HG02943 (cell line): ENCODE measurements around the gene ACOX1.

Source experiments
- ATAC-seq: cut with Tn5 transposase; IDR thresholded peaks from one replicate; pipeline ENCODE4 v1.9.1; 2021; ENCODE audit warnings: mild to moderate bottlenecking, low read depth, moderate library complexity; ENCODE audit not compliant: unreplicated experiment

Gene ACOX1

GRCh38 chr17:75913537-75914210, 65.3 kb downstream of the ACOX1 start:
- no peak for ATAC-seq

GRCh38 chr17:75910699-75911098, 68.3 kb downstream of the ACOX1 start:
- no peak for ATAC-seq

- no peak for ATAC-seq
These were observed 69.1 kb downstream of the ACOX1 start for GRCh38 chr17:75909812-75910274.

DNA sequence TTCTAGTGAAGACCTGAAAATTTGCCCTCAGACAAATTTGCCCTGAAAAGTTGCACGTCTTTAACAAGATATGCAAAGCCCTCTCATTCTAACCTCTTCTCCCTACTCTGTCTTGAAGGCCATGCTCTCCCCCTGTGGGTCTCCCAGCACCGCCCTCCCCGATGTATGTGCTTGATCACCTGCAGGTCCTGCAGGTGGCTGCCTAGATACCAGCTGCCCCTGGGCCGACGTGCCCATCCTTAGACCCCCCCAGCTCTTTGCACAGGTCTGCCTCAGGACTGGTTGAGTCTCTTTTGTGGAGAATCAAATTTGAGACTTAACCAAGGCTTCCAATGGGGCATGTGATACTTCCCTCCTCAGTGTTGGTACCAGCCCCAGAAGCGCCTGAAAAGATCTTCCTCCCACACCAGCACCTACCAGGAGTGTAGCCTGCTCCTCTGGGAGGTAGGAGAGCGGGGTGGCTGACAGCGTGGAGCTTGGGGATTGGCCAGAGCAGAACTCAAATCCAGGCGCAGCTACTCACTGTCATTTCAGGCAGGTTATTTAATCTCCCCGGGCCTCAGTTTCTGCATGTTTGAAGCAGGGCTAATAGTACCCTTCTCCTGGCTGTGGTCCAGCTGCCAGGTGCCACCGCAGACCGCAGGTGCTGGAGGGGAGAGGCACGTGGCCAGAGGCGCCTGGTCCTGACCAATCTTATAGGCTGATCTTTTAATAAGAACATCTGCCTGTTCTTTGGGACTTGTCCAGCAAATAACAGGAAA, 69.7 kb downstream of the ACOX1 start:
- ATAC-seq, result no peak

- no peak for ATAC-seq
These were observed 70.8 kb downstream of the ACOX1 start for GRCh38 chr17:75908201-75908600.

DNA sequence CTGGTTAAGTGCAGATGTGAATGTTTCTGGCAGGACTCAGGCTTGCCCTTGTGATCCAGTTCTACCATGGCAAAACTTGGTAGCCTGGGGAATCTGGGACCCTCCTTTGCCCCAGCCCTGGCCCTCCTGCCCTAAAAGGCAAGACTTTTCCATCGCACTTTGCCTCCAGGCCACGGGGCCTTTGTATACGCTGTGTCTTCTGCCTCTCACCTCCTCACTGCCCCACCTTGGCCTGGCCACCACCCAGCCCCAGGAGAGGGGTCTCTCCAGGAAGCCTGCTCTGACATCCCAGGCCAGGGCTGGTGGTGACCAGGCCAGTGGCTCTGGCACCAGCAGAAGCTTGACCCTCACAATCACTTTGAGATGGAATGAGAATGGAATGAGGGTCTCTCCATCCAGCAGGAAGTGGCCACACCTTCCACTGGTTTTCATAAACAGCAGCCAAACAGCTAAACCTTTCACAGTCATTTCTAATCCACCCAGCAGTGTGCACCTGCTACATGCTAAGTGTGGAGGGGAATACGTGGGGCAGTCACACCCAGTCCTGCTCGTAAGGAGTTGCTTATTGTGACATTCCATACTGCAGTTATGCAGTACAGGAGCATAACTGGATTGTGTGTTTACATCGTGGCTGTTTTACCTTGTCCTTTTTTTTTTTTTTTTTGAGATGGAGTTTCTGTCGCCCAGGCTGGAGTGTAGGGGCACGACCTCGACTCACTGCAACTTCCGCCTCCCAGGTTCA, 72.7 kb downstream of the ACOX1 start:
- ATAC-seq, result no peak

DNA sequence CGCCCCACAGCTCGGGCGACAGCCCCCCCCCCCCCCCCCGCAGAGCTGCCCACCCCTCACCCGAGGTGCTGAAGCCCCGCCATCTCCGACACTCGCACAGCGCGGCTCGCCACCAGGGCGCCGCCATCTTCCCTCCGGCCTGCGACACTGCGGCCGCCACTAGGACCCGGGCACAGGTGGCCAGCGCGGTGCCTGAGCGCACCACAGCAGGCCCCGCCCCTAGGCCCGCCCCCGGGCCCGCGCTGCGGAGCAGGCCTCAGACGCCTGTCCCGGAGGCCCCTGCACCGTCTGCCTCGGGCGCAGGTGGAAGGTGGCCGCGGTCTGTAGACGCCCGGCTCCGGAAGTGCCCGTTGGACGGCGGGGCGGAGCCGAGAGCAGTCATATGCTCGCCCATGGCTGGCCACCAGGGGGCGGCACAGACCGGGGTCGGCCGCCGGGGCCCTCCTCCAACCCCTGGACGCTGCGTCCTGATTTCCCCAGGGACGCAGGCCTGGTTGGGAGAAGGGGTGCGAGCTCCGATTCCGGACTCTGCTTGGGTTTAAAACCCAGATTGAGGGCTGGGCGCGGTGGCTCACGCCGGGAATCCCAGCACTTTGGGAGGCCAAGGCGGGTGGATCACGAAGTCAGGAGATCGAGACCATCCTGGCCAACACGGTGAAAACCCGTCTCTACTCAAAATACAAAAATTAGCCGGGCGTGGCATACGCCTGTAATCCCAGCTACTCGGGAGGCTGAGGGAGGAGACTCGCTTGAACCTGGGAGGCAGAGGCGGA, 74.0 kb downstream of the ACOX1 start, which contains the start of gene MRPL38:
Gene MRPL38 (minus strand): TSS at position 136 of the 773 bp plus-strand sequence. CDS start 9 bp downstream, at position 127.
- ATAC-seq, result peak; percentile 92

DNA sequence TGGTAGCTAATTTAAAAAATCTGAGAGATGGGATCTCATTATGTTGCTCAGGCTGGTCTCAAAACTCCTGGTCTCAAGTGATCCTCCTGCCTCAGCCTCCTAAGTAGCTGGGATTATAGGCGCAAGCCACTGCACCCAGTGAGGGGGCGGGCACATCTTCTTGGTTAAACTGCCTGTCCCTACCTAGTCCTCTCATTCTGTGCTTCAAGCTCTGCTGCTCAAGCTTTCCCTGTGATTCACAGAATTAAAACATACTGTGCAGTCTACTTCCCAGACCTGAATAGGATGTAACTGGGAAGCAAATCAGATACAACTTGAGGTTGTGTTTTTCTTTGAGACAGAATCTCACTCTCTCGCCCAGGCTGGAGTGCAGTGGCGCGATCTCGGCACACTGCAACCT, 76.6 kb downstream of the ACOX1 start:
- no peak for ATAC-seq

- ATAC-seq, result no peak
These were observed 77.2 kb downstream of the ACOX1 start for GRCh38 chr17:75901727-75902126.

DNA sequence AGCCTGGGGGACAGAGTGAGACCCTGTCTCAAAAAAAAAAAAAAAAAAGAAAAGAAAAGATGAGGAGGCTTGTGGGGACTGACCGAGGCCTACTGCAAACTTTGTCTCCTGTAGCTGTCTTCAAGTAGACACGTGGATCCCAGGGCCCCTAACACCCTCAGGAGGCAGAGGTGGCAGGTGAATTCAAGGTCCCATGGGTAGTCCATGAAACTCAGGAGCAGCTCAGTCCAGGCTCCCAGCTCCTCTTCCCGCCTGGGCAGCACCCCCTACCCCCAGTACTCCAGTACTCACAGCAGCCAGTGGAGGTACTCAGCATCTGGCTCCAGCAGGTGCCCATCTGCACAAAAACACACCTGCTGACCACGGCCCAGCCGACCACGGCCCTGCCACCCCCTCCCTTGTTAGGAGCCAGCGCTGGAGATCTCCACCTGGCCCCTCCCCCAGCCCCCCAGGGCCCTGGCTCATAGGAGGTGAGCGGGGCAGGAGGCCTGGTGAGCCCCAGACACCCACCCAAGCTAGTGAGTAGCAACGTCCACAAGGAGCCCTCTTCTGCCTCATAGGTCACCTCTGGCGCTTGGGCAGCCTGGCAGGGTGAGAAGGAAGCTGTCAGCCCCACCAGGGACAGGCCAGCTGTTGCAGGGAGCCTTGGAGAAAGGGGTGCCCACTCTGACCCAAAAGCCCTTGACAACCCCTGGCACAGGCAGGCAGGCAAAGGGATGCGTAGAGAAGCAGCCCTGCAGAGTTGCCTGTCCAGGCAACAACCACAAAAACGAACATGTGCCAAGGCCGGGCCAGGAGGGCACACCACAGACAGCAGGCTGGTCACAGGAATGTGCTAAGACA, 78.1 kb downstream of the ACOX1 start:
- ATAC-seq, result no peak

DNA sequence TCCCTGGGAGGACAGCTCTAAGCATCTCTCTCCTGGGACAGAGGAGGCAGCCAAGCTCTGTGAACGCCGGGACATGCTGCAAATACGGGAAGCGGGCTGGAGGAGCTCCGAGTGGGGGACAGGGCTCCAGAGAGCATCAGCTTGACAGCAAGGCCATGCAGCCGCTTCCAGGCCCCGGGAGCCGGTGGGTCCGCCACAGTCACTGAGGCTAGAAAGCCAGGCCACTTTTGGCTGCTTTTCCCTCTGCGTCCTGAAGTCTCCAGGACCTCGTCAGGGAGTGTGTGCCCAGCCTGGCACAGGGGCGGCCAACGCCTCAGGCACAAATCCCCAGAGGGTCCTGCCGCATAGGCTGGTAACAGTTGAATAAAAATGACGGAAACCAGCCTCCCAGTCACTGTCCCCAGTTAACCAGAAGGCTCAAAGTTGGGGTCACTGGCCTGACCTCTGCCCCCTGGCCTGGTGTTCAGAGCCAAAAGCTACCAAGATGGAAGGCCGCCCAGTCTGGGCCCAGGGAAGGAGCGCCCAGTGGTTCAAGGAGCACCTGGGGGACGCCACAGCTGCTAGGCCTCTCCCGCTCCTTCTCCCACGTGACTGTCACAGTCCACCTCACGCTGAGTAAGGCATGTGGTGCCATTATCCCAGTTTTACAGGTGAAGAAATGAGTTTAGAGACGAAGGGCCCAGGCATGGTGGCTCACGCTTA, 79.0 kb downstream of the ACOX1 start:
- ATAC-seq, result no peak

DNA sequence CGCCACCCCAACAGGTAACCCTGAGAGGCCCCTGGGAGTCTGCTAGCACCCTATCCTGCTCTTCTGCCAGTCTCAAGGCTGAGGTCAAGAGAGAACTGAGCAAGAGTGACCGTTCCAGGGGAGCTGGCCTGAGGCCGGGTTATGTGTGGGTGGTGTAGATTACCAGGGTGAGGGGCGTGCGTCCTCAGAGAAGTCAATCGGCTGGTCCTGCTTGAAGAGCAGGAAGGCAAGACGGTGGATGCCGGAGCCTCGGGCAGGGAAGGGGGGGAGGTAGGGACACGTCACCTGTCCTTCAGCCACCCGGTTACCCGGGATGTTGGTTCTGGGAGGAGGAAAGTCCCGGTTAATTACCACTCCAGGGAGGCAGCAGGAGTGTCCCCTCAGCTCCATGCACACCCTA, 79.6 kb downstream of the ACOX1 start:
- ATAC-seq, result no peak

- ATAC-seq, result no peak
These were observed 80.2 kb downstream of the ACOX1 start for GRCh38 chr17:75898791-75899190.

- ATAC-seq, result no peak
These were observed 80.9 kb downstream of the ACOX1 start for GRCh38 chr17:75898065-75898464.

- ATAC-seq, result no peak
These were observed 81.6 kb downstream of the ACOX1 start for GRCh38 chr17:75897160-75898019.

DNA sequence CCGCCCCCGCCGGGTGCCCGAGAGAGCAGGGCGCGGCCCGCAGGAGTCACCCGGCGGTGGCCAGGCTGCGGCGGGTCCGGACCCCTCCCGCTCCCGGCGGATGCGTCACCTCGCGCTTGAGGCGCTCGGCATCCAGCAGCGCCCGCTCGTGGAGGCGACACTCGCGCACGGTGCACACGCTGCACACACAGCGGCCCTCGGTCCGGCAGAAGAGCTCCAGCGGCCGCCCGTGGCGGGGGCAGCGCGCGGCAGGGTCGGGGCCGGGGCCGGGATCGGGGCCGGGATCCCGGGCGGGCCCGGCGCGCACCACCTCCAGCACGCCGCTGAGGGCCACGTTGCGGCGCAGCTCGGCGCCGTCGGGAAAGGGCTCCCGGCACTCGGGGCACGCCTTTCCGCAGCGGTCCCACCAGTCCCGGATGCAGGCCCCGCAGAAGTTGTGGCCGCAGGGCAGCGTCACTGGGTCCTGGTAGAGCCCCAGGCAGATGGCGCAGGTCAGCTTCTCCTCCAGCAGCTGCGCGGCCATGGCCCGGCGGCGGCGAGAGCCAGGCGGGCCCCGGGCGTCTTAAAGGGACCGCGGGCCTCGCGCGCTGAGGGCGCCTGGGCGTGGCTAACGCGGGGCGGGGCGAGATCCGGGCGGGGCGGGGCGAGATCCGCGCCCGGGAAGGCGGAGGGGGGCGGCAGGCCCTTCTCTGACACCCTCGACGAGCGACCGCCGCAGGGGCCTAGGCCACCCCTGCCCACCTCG, 82.4 kb downstream of the ACOX1 start, which contains the start of gene TRIM65:
Gene TRIM65 (minus strand): TSS at position 537 of the 745 bp plus-strand sequence. CDS start 14 bp downstream, at position 523.
- ATAC-seq, result peak; percentile 47
